ENCODE data around the gene ARID1B.

GRCh38 chr6:157049133-157049532 lies 272.0 kb downstream of the ARID1B start:
- TF ChIP-seq EZH2 (IDR thresholded peaks at IDR 0.05; ENCODE audit: borderline replicate concordance, low read depth, low read length, severe bottlenecking) (no peak), CTCF (IDR thresholded peaks at IDR 0.05; ENCODE audit: borderline replicate concordance, extremely low read depth, low read length, poor library complexity, severe bottlenecking) (no peak)

Measured in DND-41 (cell line).